GM19324 (cell line): ENCODE data around the gene SPTBN5.
A peak's percentile ranks its signal among the peaks of the same experiment; 100 is the strongest.

ENCODE experiments used
- ATAC-seq: cut with Tn5 transposase; IDR thresholded peaks from one replicate; pipeline ENCODE4 v1.9.1; 2021; ENCODE audit warnings: mild to moderate bottlenecking, moderate library complexity; ENCODE audit not compliant: unreplicated experiment, low FRiP score

Gene SPTBN5

DNA sequence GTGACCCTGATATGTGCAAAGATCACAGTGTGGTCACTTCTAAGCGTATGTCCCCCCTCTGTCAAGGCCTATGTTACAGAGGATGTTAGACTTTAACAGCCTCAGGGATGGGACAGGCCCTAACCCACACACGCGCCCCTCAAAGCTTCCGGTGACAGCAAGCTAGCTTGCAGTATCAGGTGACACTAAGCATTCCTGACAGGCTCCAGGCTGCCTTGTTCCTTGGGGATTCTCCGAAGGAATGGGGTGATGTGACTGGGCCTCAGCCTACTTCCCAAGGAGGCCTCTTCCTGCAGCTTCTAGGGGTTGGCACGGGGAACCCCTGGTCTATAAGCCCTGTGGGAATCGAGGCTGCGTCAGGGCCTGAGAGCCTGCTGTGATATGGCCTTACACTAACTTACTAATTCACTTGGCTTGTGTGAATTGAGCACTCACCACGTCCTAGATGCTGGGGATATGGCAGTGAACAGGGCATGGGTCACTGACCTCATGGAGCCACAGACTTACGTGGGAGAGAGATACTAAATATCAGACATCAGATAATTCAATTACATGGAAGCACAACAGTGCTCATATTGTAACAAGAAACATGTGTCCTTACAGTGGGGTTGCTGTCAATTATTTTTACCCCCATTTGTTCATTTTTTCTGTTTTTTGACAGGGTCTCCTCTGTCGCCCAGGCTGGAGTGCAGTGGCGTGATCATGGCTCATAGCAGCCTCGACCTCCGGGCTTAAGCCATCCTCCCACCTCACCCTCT, 11.4 kb upstream of the SPTBN5 start:
- no peak for ATAC-seq

GRCh38 chr15:41904541-41905005, 10.7 kb upstream of the SPTBN5 start:
- no peak for ATAC-seq

DNA sequence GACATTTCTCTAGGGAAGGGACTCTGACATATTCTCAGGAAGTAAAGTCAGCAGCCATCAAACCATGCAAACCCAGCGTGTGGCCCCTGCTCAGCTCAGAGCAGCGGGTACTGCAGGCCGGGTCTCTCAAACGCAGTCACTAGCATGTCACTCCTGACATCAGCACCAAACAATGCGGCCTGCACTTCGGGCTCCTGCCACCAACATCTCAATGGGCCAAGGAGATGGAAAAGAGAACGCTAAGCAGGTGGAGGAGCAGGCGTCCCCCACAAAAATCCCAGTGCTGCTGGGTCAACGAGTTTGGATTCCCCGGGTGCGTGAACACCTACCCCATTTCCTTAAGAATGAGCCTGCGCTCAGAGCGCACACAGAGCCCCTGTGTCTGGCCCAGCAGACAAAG, 9.9 kb upstream of the SPTBN5 start:
- no peak for ATAC-seq

DNA sequence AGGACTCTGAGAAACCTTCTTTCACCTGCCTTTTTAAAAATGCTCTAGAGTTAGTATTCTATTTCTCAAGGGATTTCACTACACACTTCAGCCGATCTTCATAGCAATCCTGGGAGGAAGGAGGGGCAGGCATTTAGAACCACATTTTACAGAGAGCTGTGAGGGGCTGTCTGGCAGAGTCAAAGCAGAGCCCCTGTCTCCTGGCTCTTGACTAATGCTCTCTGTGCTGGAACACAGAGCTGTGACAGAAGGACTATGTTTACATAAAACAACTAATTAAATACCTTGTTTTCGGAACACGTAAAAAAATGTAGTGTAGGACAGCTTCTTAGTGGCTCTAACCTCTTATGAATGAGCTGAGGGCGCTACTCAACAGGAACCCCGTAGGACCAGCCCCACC, 7.6 kb upstream of the SPTBN5 start:
- no peak for ATAC-seq

GRCh38 chr15:41900526-41901380, 6.9 kb upstream of the SPTBN5 start:
- no peak for ATAC-seq

- ATAC-seq: no peak
Measured at GRCh38 chr15:41899854-41900442, 6.1 kb upstream of the SPTBN5 start.

DNA sequence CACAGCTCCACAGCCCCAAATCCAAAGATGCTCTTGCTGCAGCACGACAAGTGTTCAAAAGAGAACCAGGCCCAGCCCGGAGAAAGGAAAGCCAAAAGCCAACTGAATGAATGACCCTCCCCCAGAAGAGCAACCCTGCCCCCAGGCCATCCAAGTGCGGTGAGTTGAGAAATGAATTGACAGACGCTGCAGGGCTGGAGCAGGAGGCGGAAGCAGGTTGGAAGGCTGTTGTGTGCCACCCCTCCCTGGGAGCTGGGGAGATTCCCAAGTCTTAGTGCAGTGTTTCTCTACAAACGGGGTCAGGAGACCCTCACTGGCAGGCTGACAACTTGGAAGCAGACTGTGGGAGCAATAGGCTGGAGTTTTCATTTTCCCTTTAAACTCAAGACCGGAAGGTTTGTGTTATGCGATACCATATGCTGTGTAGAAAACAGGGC, 3.5 kb upstream of the SPTBN5 start:
- ATAC-seq: no peak

- no peak for ATAC-seq
Measured at GRCh38 chr15:41896566-41896965, 2.7 kb upstream of the SPTBN5 start.

- no peak for ATAC-seq
Measured at GRCh38 chr15:41895957-41896356, 2.1 kb upstream of the SPTBN5 start.

DNA sequence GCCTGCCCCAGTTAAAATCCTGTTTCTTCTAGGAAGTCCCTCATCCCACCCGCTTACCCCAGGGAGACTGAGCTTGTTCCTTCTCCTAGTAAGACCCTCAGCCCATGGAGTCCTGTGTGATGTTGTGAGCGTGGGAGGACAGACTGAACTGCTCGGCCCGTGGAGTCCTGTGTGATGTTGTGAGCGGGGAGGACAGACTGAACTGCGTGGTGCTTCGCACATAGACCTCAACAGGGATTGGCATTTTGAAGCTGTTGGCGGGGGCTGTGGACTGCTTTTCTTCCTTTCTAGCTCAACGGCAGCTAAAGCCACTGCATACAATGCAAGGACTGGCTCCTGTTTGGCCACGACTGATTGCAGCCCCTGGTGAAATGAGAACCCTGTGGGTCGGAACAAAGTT, 1.6 kb upstream of the SPTBN5 start:
- no peak for ATAC-seq

- peak; percentile 63 for ATAC-seq
Measured at GRCh38 chr15:41894791-41895463, 1.1 kb upstream of the SPTBN5 start.

DNA sequence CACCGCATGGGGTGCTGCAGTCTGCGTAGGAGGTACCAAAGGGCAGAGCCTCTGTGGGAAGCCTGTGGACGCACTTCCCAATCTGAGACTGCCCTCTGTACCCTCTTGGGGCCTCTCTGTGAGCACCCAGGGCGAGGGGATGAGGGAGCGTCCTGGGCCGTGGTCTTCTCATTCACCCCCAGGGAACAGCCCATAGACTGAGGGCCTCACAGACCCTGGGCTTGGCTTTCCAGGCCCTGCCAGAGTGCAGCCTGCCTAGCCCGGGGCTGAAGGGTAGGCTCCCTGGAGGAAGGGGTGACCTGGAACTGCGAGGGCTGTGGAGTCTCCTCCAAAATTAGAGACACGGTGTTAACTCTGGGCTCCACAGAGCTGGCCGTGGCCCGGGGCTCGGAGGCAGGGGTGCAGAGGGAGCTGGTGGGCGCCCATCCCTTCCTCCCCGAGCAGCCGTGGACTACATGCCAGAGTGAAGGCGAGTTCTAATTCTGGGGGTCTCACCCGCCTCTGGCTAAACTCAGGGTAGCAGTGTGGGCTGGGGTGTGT, 468 bp upstream of the SPTBN5 start:
- no peak for ATAC-seq

DNA sequence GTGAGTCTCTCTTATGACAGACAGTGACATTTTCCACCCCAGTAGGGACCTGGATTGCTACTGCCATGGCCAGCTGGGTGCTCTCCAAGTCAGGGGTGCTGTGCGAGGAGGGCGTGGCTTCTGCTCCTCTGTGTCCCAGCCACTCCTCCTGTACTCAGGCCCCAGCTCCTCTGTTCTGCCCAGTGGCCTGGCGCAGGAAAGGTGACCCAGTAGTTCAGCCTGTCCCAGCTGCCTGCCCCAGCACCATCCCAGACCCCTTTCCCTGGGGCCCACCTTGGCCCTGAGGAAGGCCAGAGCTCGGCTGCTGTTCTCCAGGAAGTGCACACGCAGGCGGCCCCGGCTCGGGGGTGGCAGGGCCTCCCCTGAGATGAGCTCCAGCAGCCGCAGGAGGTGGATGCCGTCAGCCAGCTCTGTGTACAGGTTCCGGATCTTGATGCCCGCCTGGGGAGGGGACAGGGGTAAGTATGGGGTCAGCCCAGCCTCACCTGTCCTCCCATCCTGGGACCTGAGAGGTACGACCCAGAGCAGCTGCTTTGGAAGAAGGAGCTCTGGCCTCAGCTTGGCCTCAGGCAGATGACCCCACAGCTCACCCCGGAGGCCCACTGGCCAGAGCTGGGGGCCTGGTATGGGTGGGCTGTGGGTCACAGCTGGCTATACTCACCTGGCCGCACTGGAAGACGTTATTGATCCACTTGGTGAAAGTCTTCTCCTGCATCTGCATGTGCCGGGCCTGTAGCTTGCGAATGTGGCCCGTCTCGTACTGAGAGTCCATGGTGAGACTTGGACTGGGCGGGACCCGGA, 1.0 kb downstream of the SPTBN5 start:
- no peak for ATAC-seq

- no peak for ATAC-seq
Measured at GRCh38 chr15:41891946-41892345, 1.9 kb downstream of the SPTBN5 start.

GRCh38 chr15:41891226-41891625, 2.6 kb downstream of the SPTBN5 start:
- ATAC-seq: no peak

GRCh38 chr15:41890050-41890690, 3.7 kb downstream of the SPTBN5 start:
- no peak for ATAC-seq

DNA sequence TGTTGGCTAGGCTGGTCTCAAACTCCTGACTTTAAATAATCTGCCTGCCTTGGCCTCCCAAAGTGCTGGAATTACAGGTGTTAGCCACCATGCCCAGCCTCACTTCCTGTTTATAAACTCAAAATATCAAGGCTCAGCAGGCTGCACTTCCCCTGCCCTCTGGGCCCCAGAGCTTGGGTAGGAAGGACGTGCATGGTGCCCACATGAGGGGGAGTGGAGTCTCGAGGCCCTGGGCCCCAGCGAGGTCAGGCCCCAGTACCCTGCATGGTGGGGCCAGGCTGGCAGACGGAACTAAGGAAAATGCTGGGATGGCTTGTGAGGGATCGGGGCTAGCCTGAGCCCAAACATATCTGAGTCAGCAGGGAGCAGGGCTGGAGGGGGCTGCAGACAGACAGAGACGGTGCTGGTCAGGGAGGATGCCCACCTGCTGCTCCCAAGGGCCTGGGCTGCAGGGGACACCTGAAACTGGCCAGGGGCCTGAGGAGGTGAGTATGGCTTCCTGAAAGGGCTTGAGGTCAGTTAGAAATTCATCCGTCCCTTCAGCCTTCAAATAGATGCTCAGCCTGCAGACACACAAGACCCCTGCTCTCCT, 5.1 kb downstream of the SPTBN5 start:
- ATAC-seq: no peak

DNA sequence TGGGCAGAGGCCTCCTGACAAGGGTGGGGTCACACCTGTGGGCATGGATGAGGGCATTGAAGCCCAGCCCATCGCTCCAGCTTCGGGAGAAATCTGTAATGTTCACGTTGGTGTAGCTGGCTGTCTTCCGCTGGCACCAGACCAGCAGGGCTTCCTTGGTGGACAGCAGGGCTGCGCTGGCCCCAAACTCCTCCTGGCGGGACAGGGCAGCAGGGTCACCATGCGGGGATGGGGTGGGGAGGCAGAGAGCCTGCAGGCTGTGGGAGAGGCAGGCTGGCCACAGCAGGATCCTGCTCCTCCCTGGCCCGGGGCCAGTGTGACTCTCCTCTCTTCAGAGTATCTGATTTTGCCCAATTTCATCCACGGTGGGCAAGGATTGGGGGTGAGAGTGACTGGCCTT, 6.0 kb downstream of the SPTBN5 start:
- no peak for ATAC-seq

DNA sequence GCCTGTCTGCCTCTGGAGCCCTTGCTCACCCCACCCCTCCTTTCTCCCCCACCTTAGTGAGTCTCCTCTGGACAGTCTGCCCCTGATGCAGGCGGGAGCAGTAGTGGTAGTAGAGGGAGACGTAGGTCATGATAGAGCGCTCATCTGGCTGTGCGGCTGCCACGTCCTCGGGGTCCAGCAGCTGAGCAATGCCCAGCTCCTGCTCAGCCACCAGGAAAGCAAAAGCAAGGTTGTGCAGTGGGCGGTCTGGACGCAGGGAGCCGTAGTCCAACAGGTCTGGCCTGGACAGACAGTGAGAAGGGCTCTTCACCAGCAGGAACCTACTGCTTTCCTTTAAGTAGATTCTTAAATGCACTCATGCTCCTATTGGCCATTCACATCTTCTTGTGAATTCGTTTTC, 6.7 kb downstream of the SPTBN5 start:
- ATAC-seq: no peak
